HEK293T (cell line): Measurements from ENCODE around the gene CTTN.

ENCODE experiments used
- ELF4 ChIP-seq: fragments of 450-650 bp; IDR thresholded peaks from 2 replicates; pipeline ENCODE4 v1.6.1; 2017; ENCODE audit warnings: antibody characterized with exemption
- FOXA1 ChIP-seq: fragments of 450-650 bp; IDR thresholded peaks from 2 replicates; pipeline ENCODE4 v1.6.1; 2016; ENCODE audit warnings: mild to moderate bottlenecking
- FOXK2 ChIP-seq: fragments of 450-650 bp; IDR thresholded peaks from 2 replicates; pipeline ENCODE4 v1.6.1; 2016; ENCODE audit warnings: mild to moderate bottlenecking
- FOXM1 ChIP-seq: fragments of 450-650 bp; IDR thresholded peaks from 2 replicates; pipeline ENCODE4 v1.6.1; 2017; ENCODE audit warnings: mild to moderate bottlenecking, borderline replicate concordance
- L3MBTL2 ChIP-seq: fragments of 450-650 bp; conservative IDR thresholded peaks from 2 replicates; pipeline ENCODE4 v1.6.1; 2016; ENCODE audit warnings: mild to moderate bottlenecking
- NFRKB ChIP-seq: fragments of 450-650 bp; IDR thresholded peaks from 2 replicates; pipeline ENCODE4 v1.6.1; 2016; ENCODE audit warnings: mild to moderate bottlenecking, moderate library complexity
- SUZ12 ChIP-seq: fragments of 450-650 bp; IDR thresholded peaks from 2 replicates; pipeline ENCODE4 v1.6.1; 2016; ENCODE audit warnings: mild to moderate bottlenecking
- TARDBP ChIP-seq: fragments of 450-650 bp; IDR thresholded peaks from 2 replicates; pipeline ENCODE4 v1.6.1; 2016

DNA sequence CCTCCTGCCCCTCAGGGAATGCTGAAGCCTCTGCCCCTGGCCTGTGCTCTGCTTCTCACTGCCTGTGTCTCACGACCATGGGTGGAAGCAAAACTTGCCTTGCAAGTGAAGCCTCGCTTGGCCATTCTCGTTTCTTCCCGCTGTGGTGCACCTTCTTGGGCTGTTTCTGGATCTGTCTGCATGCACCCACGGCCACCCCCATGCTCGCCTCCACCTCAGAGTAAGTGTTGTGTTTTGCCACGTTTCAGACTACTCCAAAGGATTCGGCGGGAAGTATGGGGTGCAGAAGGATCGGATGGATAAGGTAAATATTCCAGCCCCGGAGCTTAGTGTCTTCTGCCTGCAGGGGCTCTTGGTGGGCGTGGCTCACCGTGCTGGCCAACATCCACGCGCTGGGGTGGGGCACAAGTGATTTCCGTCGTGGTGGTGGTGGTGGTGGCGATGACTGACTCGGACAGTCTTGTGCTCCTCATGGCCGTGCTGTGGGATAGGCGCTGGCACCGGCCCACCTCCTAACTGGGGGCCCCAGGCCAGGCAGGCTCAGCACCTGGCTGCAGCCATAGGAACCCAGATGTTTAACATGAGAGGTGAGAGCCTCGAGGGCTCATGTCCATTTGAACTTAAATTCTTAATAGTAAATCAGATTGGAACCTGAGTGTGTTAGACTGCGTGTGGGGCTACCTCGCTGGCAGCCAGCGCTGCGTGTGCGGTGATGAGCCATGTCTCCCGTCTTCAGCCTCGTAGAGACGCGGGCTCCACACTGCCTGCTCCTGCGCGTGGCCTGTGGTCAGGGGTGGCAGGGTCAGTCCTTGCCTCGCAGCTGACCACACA is 24.6 kb downstream of the CTTN start:
- no peak for TF ChIP-seq FOXA1
- TF ChIP-seq FOXM1 = no peak
- TF ChIP-seq NFRKB = no peak
- no peak for TF ChIP-seq ELF4
- no peak for TF ChIP-seq TARDBP
- TF ChIP-seq L3MBTL2 = no peak
- no peak for TF ChIP-seq FOXK2
- TF ChIP-seq SUZ12 = no peak
